GM03348 (cell line): ENCODE results near the gene PDE7B.
"Not testable (repeated sequence)": the region's sequence is repeated elsewhere in the genome, so short reads cannot be mapped to it uniquely, and the experiment has no call there.

ENCODE experiments used
- DNase-seq: peaks from one replicate; pipeline ENCODE4 v3.0.0; 2012; ENCODE audit warnings: low spot score

The PDE7B gene

GRCh38 chr6:136072691-136073090 is 221.2 kb downstream of the PDE7B start:
- no peak for DNase-seq

GRCh38 chr6:136073216-136073615 is 221.7 kb downstream of the PDE7B start:
- DNase-seq, result no peak

DNA sequence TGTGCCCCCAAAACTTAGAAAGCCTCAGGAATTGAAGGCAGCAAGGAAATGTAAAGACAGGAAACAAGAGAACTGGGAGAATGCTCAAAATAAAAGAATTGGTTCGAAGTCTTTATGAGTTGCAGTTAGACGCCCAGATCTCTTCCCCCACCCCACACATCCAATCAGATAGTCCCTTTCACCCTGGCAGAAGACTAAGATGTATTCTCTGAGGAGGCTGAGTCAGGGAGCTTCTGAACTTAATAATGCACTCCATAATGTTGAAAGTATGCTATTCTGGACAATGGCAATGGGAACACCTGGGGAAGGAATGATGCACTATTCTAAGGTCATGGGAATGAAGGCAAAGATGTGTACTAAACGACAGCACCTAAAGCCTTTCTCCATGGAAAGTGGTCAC is 225.0 kb downstream of the PDE7B start:
- peak; percentile 62 for DNase-seq

- DNase-seq, result peak; percentile 73
Observed at GRCh38 chr6:136077834-136078576, 226.5 kb downstream of the PDE7B start.

- no peak for DNase-seq
Observed at GRCh38 chr6:136079701-136080565, 228.4 kb downstream of the PDE7B start.

DNA sequence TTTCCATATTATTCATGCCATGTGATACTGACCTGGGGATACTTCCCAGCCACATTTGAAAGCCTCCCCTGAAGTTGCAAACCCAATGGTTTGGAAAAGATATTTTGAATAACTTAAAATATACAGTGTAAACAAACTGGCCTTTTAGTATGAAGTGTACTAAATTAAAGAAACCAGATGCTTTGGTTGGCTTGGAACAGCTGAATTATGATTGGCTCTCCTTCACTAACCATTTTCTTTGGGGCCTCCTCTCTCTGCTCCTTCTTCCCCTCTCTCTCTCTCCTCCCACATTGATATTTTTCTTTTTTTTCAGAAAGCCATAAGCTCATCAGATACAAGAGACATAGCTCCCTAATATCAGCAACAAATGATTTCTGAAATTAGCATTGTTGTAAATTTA is 232.0 kb downstream of the PDE7B start:
- DNase-seq, result no peak

DNA sequence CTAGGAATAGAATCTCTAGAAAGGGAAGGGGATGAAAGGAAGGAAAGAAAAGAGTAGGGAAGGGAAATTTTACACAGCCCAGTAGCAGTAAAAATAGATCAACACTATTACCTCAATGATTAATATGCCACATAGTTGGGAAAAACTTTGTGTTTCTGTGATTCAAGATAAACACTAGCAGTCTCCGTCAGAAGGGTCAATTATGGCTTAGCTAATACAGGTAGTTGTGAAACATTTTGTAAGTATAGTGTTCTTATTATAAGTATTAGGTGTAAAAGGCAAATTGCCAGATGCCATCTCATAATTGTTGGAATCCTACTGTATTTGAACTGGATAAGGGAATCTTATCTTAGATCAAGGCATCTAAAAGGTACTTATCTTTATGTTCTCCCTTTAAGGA is 232.9 kb downstream of the PDE7B start:
- no peak for DNase-seq

- DNase-seq, result peak; percentile 14
Observed at GRCh38 chr6:136085370-136086115, 234.0 kb downstream of the PDE7B start.

GRCh38 chr6:136086686-136087085 is 235.2 kb downstream of the PDE7B start:
- no peak for DNase-seq

GRCh38 chr6:136087986-136088385 is 236.5 kb downstream of the PDE7B start:
- no peak for DNase-seq

DNA sequence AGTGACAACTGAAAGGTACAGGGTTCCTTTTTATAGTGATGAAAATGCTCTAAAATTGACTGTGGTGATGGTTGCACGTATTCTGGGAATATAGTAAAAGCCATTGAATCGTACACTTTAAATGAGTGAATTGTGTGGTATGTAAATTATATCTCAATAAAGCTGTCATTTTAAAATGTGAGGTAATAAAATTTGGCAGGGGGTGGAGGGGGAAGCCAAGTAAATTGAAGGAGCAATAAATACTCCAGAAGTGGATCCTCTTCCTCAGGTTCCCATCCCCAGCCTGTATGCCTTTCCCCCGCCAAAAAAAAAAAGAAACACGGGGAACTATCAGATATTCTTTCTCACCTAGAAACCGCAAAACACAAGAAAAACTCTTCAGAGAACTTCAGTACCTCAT is 237.2 kb downstream of the PDE7B start:
- no peak for DNase-seq

- DNase-seq, result no peak
Observed at GRCh38 chr6:136089876-136090275, 238.4 kb downstream of the PDE7B start.

DNA sequence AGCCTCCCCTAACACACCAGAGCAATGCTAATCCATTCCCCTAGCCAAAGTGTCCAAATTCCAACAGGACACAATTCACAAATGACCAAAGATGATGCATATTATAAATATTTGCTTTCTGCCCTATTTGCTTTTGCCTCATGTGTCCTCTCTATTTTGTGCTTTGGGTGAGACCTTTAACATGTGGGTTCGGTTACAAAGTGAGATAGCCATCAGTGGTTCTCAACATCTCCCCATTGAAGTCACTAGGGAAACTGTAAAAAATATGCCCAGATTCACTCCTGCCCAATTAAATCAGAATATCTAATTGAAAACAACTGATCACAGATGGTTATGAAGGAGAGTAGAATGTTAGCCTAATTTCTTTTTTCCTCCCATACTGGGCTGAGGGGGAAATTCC is 239.4 kb downstream of the PDE7B start:
- DNase-seq, result peak; percentile 35

- DNase-seq, result no peak
Observed at GRCh38 chr6:136092897-136093296, 241.4 kb downstream of the PDE7B start.

DNA sequence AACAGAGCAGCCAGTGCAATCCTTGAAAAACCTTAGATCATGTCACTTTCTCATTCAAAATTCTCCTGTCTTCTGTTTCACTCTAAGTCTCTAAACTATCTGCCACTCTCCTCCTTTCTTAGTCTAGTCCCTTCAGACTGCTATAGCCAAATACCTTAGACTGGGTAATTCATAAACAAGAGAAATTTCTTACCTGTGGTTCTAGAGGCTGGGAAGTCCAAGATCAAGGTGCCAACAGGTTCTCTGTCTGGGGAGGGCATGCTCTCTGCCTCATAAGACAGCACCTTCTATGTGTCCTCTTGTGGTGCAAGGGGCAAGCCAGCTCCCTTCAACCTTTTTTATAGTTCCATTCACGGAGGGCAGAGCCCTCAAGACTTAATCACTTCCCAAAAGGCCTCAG is 242.3 kb downstream of the PDE7B start:
- DNase-seq, result no peak

GRCh38 chr6:136094812-136095211 is 243.3 kb downstream of the PDE7B start:
- no peak for DNase-seq

DNA sequence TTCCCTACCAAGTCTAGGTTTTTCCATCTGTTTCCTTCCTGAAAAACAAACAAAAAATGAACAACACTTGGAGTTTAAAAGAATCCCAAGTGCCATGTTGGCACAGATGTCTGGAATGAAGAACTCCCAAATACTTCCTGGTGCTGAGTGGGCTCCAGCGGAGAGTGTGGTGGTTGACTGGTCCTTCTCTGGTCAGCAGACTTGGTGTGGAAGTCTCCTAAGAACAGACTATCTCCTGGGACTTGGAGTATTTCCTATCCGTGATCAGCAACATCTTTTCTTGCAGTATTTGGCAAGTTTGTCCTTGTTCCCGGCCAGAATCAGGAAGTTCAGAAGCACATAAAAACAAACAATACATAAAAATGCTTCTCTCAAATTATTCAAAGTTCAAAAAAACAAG is 244.5 kb downstream of the PDE7B start:
- peak; percentile 64 for DNase-seq

DNA sequence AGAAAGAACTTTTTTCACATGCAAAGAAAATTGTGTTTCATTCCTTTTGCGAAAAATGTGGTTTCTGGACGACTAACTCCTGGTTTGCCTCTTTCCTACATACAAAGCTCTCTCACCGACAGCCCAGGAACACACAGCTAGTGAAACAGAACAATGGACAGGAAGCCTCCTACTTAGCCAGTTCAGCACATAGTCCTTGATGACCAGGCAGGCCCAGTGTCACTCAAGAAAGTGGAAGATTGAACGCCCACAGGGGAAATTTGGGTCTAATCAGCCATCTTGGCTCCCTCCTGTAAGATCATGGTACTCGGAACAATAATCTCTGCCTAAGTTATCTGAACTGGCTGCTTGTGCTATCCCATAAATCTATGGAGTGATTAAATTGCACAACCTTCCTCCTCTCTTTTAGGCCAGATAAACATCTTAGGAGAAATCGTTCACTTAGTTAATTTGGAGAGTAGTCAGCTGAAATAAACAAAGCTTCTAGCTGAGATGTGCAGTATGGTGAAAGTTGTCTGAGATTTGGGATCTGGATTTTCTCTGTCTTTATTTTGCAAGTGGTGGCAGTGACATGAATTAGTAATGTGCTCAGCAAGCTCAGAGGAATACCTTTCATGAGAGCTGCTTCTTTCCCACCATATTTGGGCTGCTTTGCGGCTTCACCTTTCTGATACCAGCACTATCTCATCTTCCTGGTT is 251.6 kb downstream of the PDE7B start:
- no peak for DNase-seq

- no peak for DNase-seq
Observed at GRCh38 chr6:136103763-136104311, 252.3 kb downstream of the PDE7B start.

- peak; percentile 15 for DNase-seq
Observed at GRCh38 chr6:136104556-136104955, 253.1 kb downstream of the PDE7B start.

GRCh38 chr6:136105797-136106196 is 254.3 kb downstream of the PDE7B start:
- not testable (repeated sequence) for DNase-seq
